T-helper 17 cell (primary cell): ENCODE data around the gene MRPS2. TPM values are rescaled to one million over a fixed set of nuclear protein-coding genes. Genes with fewer than 3 reads are reported as not detected.
"Not testable (repeated sequence)": the region's sequence is repeated elsewhere in the genome, so short reads cannot be mapped to it uniquely, and the experiment has no call there.

Source experiments
- ATAC-seq: fragments of 150-1000 bp; cut with Tn5 transposase; 2 replicates; pipeline ENCODE4 v1.10.0; 2021; ENCODE audit warnings: mild to moderate bottlenecking, moderate library complexity
- DNase-seq, 3 donors: peaks; one replicate each; pipeline versions ENCODE4 v3.0.0 to v3.0.0-alpha.2; 2020 to 2021
- H3K9me3 ChIP-seq: one replicate; pipeline ENCODE4 v1.7.0; 2013; ENCODE audit warnings: low read length, mild to moderate bottlenecking; ENCODE audit not compliant: control insufficient read depth, poor library complexity, severe bottlenecking
- H3K27ac Mint-ChIP-seq: one replicate; pipeline ENCODE4 v1.8.0; 2022; ENCODE audit warnings: mild to moderate bottlenecking, moderate library complexity, mixed read lengths
- H3K27me3 Mint-ChIP-seq: one replicate; pipeline ENCODE4 v1.8.0; 2022; ENCODE audit warnings: mixed read lengths
- H3K36me3 Mint-ChIP-seq: one replicate; pipeline ENCODE4 v1.8.0; 2022; ENCODE audit warnings: low read depth, mixed read lengths
- H3K4me1 Mint-ChIP-seq: one replicate; pipeline ENCODE4 v1.8.0; 2022; ENCODE audit warnings: mild to moderate bottlenecking, mixed read lengths
- H3K4me3 Mint-ChIP-seq: one replicate; pipeline ENCODE4 v1.8.0; 2022; ENCODE audit warnings: mild to moderate bottlenecking, moderate library complexity, mixed read lengths
- total RNA-seq, 4 donors: library from RNA in 2 of 4; stranded (reverse) in 2 of 4; gene quantifications; one replicate each; pipeline ENCODE4 v1.2.3 and lab custom pipeline; 2022 to 2026

The MRPS2 gene
- total RNA-seq, 2 donors from 2014 or later = 22.3 to 25.0 TPM

- H3K9me3 ChIP-seq, H3K4me3 Mint-ChIP-seq, H3K27ac Mint-ChIP-seq, H3K4me1 Mint-ChIP-seq, H3K36me3 Mint-ChIP-seq, ATAC-seq, DNase-seq: not testable (repeated sequence)
- H3K27me3 Mint-ChIP-seq = peaks cover 25% of the 10 kb centered on the region
These were observed 28.5 kb downstream of the MRPS2 start for GRCh38 chr9:135528842-135529435.

GRCh38 chr9:135530146-135530545 is 29.7 kb downstream of the MRPS2 start:
- no peak for ATAC-seq
- no peak overlapping the region for H3K4me3 Mint-ChIP-seq
- peaks cover 36% of the 10 kb centered on the region for H3K27me3 Mint-ChIP-seq
- H3K9me3 ChIP-seq = no peaks in the 10 kb centered on the region
- DNase-seq = no peak
- H3K4me1 Mint-ChIP-seq = peaks cover 2% of the 10 kb centered on the region
- H3K36me3 Mint-ChIP-seq = peaks cover 2% of the 10 kb centered on the region
- no peak overlapping the region for H3K27ac Mint-ChIP-seq

GRCh38 chr9:135531096-135531495 is 30.6 kb downstream of the MRPS2 start:
- Mint-ChIP-seq H3K27me3 (peaks cover 31% of the 10 kb centered on the region), H3K27ac (no peak overlapping the region), H3K36me3 (peaks cover 2% of the 10 kb centered on the region), H3K4me3 (no peak overlapping the region), H3K4me1 (peaks cover 2% of the 10 kb centered on the region)
- ATAC-seq (no peak), DNase-seq (no peak)
- H3K9me3 ChIP-seq = no peaks in the 10 kb centered on the region

- H3K9me3 ChIP-seq = no peaks in the 10 kb centered on the region
- no peak overlapping the region for H3K4me3 Mint-ChIP-seq
- DNase-seq = no peak
These were observed 32.6 kb downstream of the MRPS2 start for GRCh38 chr9:135533113-135533512.

GRCh38 chr9:135533674-135534073 is 33.2 kb downstream of the MRPS2 start:
- Mint-ChIP-seq H3K27me3 (peaks cover 56% of the 10 kb centered on the region), H3K4me1 (peaks cover 2% of the 10 kb centered on the region)

More at GRCh38 chr9:135533113-135533512, 32.6 kb downstream of the MRPS2 start:
- H3K27ac Mint-ChIP-seq = no peak overlapping the region
- ATAC-seq = no peak
- peaks cover 2% of the 10 kb centered on the region for H3K36me3 Mint-ChIP-seq
- H3K4me1 Mint-ChIP-seq = peaks cover 2% of the 10 kb centered on the region
- peaks cover 51% of the 10 kb centered on the region for H3K27me3 Mint-ChIP-seq

GRCh38 chr9:135534192-135534711 is 33.8 kb downstream of the MRPS2 start:
- H3K4me3 Mint-ChIP-seq, H3K4me1 Mint-ChIP-seq, ATAC-seq, H3K36me3 Mint-ChIP-seq, H3K27ac Mint-ChIP-seq, DNase-seq, H3K9me3 ChIP-seq: not testable (repeated sequence)
- H3K27me3 Mint-ChIP-seq = peaks cover 62% of the 10 kb centered on the region

More at GRCh38 chr9:135533674-135534073, 33.2 kb downstream of the MRPS2 start:
- DNase-seq (no peak), ATAC-seq (no peak)
- H3K4me3 Mint-ChIP-seq = no peak overlapping the region
- H3K36me3 Mint-ChIP-seq = peaks cover 2% of the 10 kb centered on the region
- no peaks in the 10 kb centered on the region for H3K9me3 ChIP-seq
- H3K27ac Mint-ChIP-seq = no peak overlapping the region

GRCh38 chr9:135534826-135535225 is 34.3 kb downstream of the MRPS2 start:
- H3K36me3 Mint-ChIP-seq, ATAC-seq, H3K27ac Mint-ChIP-seq, DNase-seq, H3K4me3 Mint-ChIP-seq, H3K9me3 ChIP-seq, H3K4me1 Mint-ChIP-seq: not testable (repeated sequence)
- H3K27me3 Mint-ChIP-seq = peaks cover 68% of the 10 kb centered on the region

GRCh38 chr9:135535631-135536030 is 35.1 kb downstream of the MRPS2 start:
- H3K4me3 Mint-ChIP-seq, DNase-seq, H3K9me3 ChIP-seq, H3K27ac Mint-ChIP-seq, H3K36me3 Mint-ChIP-seq, H3K4me1 Mint-ChIP-seq, ATAC-seq: not testable (repeated sequence)
- H3K27me3 Mint-ChIP-seq = peaks cover 75% of the 10 kb centered on the region

GRCh38 chr9:135536216-135536615 is 35.7 kb downstream of the MRPS2 start:
- Mint-ChIP-seq H3K4me1 (no peaks in the 10 kb centered on the region), H3K4me3 (no peak overlapping the region), H3K27ac (no peak overlapping the region), H3K36me3 (no peaks in the 10 kb centered on the region), H3K27me3 (peaks cover 71% of the 10 kb centered on the region)
- no peak for ATAC-seq
- H3K9me3 ChIP-seq = no peaks in the 10 kb centered on the region
- DNase-seq = no peak

GRCh38 chr9:135543262-135543894 is 42.9 kb downstream of the MRPS2 start:
- peaks cover 46% of the 10 kb centered on the region for H3K27me3 Mint-ChIP-seq
- not testable (repeated sequence) for H3K4me1 Mint-ChIP-seq, H3K9me3 ChIP-seq, DNase-seq, H3K27ac Mint-ChIP-seq, ATAC-seq, H3K4me3 Mint-ChIP-seq, H3K36me3 Mint-ChIP-seq

- H3K27me3 Mint-ChIP-seq = peaks cover 29% of the 10 kb centered on the region
- H3K9me3 ChIP-seq = no peaks in the 10 kb centered on the region
- DNase-seq (no peak), ATAC-seq (no peak)
- no peak overlapping the region for H3K27ac Mint-ChIP-seq
- no peaks in the 10 kb centered on the region for H3K4me1 Mint-ChIP-seq
- no peak overlapping the region for H3K4me3 Mint-ChIP-seq
- H3K36me3 Mint-ChIP-seq = no peaks in the 10 kb centered on the region
These were observed 44.6 kb downstream of the MRPS2 start for GRCh38 chr9:135544981-135545635.

- not testable (repeated sequence) for H3K36me3 Mint-ChIP-seq, ATAC-seq, H3K4me3 Mint-ChIP-seq, DNase-seq, H3K9me3 ChIP-seq, H3K4me1 Mint-ChIP-seq, H3K27ac Mint-ChIP-seq
- H3K27me3 Mint-ChIP-seq = peaks cover 29% of the 10 kb centered on the region
These were observed 45.2 kb downstream of the MRPS2 start, which contains the start of gene OBP2A for GRCh38 chr9:135545646-135546176. TSS of gene OBP2A (plus strand) at chr9:135546126. CDS start at chr9:135546181, 55 bp downstream.
